Testis (tissue), 3 donors: ENCODE measurements around the gene C1orf74. TPM values are rescaled to one million over a fixed set of nuclear protein-coding genes. Genes with fewer than 3 reads are reported as not detected.
A peak's percentile ranks its signal among the peaks of the same experiment; 100 is the strongest.

Experiments used
- DNase-seq: peaks from one replicate; pipeline ENCODE4 v3.0.0-alpha.2; 2019
- H3K27ac ChIP-seq, 2 donors: fragments of 200-600 bp; sonication (generic); one replicate each; pipeline ENCODE4 v1.5.1; 2019
- H3K27me3 ChIP-seq: fragments of 200-600 bp; sonication (generic); one replicate; pipeline ENCODE4 v1.5.1; 2019
- H3K36me3 ChIP-seq: fragments of 200-600 bp; sonication (generic); one replicate; pipeline ENCODE4 v1.5.1; 2017; ENCODE audit warnings: low read depth; ENCODE audit errors: missing control alignments
- H3K4me1 ChIP-seq: fragments of 200-600 bp; sonication (generic); one replicate; pipeline ENCODE4 v1.5.1; 2019
- H3K4me3 ChIP-seq, 2 donors: fragments of 200-600 bp; sonication (generic); one replicate each; pipeline ENCODE4 v1.5.1; 2017 to 2019
- H3K9me3 ChIP-seq: fragments of 200-600 bp; sonication (generic); one replicate; pipeline ENCODE4 v1.5.1; 2017
- CTCF ChIP-seq, 3 experiments: fragments of 450-650 bp in 2 of 3; fragments of 200-600 bp in 1 of 3; sonication (generic) in 1 of 3; IDR thresholded peaks; one replicate each; pipeline ENCODE4 v1.5.1; 2016 to 2019; ENCODE audit warnings: antibody characterized with exemption in 3 of 3, mild to moderate bottlenecking in 2 of 3, moderate library complexity in 1 of 3
- POLR2A ChIP-seq: fragments of 450-650 bp; IDR thresholded peaks from one replicate; pipeline ENCODE4 v1.6.1; 2017; ENCODE audit warnings: antibody characterized with exemption, mild to moderate bottlenecking, moderate library complexity
- WGBS, 2 donors: methylation state at CpG; one replicate each; pipeline ENCODE4 v1.1.5; 2018; 5-methylcytosine and 5-hydroxymethylcytosine counted together
- intact Hi-C: fragments of 100-400 bp; cut with DNase I; formaldehyde crosslinking; loops from one replicate; pipeline ENCODE4 v1.15.1; 2023; ENCODE audit warnings: low total_unique reads
- polyA plus RNA-seq: library from polyadenylated mRNA; stranded (reverse); fragments of 350-450 nt; fragmentation: Illumina TruSeq; extraction: RNeasy Lipid Tissue Mini Kit (QIAGEN cat#74804); gene quantifications from one replicate; pipeline ENCODE4 v1.2.3, GENCODE V29; 2014; ENCODE audit warnings: low read depth, low replicate concordance; ENCODE audit not compliant: insufficient read depth
- total RNA-seq, 2 donors: library from RNA; depleted of rRNA; stranded (reverse); fragments of >200 nt; gene quantifications; one replicate each; pipeline ENCODE4 v1.2.3, GENCODE V29; 2016

The C1orf74 gene
- total and polyA plus RNA-seq, 3 donors from 2014 or later: 2.6 to 5.2 (median 5.0) TPM

- no peak overlapping the region for H3K4me3 ChIP-seq
- H3K9me3 ChIP-seq: no peaks in the 10 kb centered on the region
- H3K4me1 ChIP-seq: no peaks in the 10 kb centered on the region
- no peak for DNase-seq
- 78 to 86% methylated on average over 3 of the region's 3 CpGs for WGBS, 2 donors
- TF ChIP-seq CTCF (IDR thresholded peaks at IDR 0.05) (no peak), POLR2A (no peak)
- intact Hi-C loops: no loop called here
- H3K36me3 ChIP-seq: no peaks in the 10 kb centered on the region
- H3K27ac ChIP-seq: no peak overlapping the region
- H3K27me3 ChIP-seq: no peaks in the 10 kb centered on the region
Measured at GRCh38 chr1:209815490-209815889, 31.1 kb upstream of the C1orf74 start.

- Histone ChIP-seq H3K36me3 (no peaks in the 10 kb centered on the region), H3K27me3 (no peaks in the 10 kb centered on the region), H3K27ac (no peak overlapping the region), H3K9me3 (no peaks in the 10 kb centered on the region), H3K4me3 (no peak overlapping the region), H3K4me1 (no peaks in the 10 kb centered on the region)
- no peak for DNase-seq
- WGBS, 2 donors: 82 to 92% methylated on average over 4 of the region's 4 CpGs
- intact Hi-C loops: no loop called here
- TF ChIP-seq POLR2A (no peak), CTCF (IDR thresholded peaks at IDR 0.05) (no peak)
Measured at GRCh38 chr1:209813902-209814301, 29.5 kb upstream of the C1orf74 start.

GRCh38 chr1:209810783-209811182 is 26.4 kb upstream of the C1orf74 start:
- H3K27ac ChIP-seq: no peak overlapping the region
- no peak for DNase-seq
- no peaks in the 10 kb centered on the region for H3K4me1 ChIP-seq
- no peak overlapping the region for H3K4me3 ChIP-seq
- no peaks in the 10 kb centered on the region for H3K36me3 ChIP-seq
- H3K9me3 ChIP-seq: no peaks in the 10 kb centered on the region
- TF ChIP-seq POLR2A: no peak
- TF ChIP-seq CTCF (IDR thresholded peaks at IDR 0.05): no peak
- intact Hi-C loops: no loop called here
- WGBS, 2 donors: 76 to 79% methylated on average over 5 of the region's 5 CpGs
- H3K27me3 ChIP-seq: no peaks in the 10 kb centered on the region

GRCh38 chr1:209809611-209810010 is 25.3 kb upstream of the C1orf74 start:
- H3K36me3 ChIP-seq: no peaks in the 10 kb centered on the region
- H3K9me3 ChIP-seq: no peaks in the 10 kb centered on the region
- no peak for TF ChIP-seq CTCF (IDR thresholded peaks at IDR 0.05)
- TF ChIP-seq POLR2A: no peak
- H3K27ac ChIP-seq: no peak overlapping the region
- intact Hi-C loops: no loop called here
- no peak for DNase-seq
- no peaks in the 10 kb centered on the region for H3K27me3 ChIP-seq
- no peaks in the 10 kb centered on the region for H3K4me1 ChIP-seq
- 86 to 100% methylated on average over 4 of the region's 4 CpGs for WGBS, 2 donors
- H3K4me3 ChIP-seq: no peak overlapping the region

GRCh38 chr1:209808059-209808581 is 23.8 kb upstream of the C1orf74 start:
- peak; percentile 49 for DNase-seq
- H3K27ac ChIP-seq: no peak overlapping the region
- TF ChIP-seq POLR2A (no peak), CTCF (IDR thresholded peaks at IDR 0.05) (no peak)

More at GRCh38 chr1:209808059-209808581, 23.8 kb upstream of the C1orf74 start:
- intact Hi-C loops: no loop called here
- Histone ChIP-seq H3K4me3 (no peak overlapping the region), H3K27me3 (no peaks in the 10 kb centered on the region), H3K9me3 (no peaks in the 10 kb centered on the region), H3K4me1 (no peaks in the 10 kb centered on the region), H3K36me3 (no peaks in the 10 kb centered on the region)
